GM12878 (cell line): ENCODE data around the gene NPAS3. TPM values are rescaled to one million over a fixed set of nuclear protein-coding genes. Genes with fewer than 3 reads are reported as not detected.

Experiments
- ATAC-seq: fragments of 200-7000 bp; cut with Tn5 transposase; 3 replicates; pipeline ENCODE4 v1.9.1; 2020; ENCODE audit warnings: mild to moderate bottlenecking, moderate library complexity
- BruUV-seq: library from RNA; stranded (reverse); fragments of 400-500 nt; replicated peaks from 2 replicates; lab custom pipeline; 2021; lab: Mats Ljungman, UMichigan
- CTCF ChIA-PET: fragments of 300-600 bp; sonication (Branson Sonifier 250); formaldehyde crosslinking; extraction: SDS; loops from one replicate; lab custom pipeline; 2021; ENCODE audit warnings: inconsistent platforms; lab: Yijun Ruan, JAX
- POLR2A ChIA-PET: fragments of 350-600 bp; formaldehyde crosslinking; extraction: SDS; loops from one replicate; lab custom pipeline; 2021; ENCODE audit warnings: inconsistent platforms; lab: Charles Lee
- RAD21 ChIA-PET: fragments of 300-600 bp; sonication (Branson Sonifier 250); formaldehyde crosslinking; loops from one replicate; lab custom pipeline; 2023; ENCODE audit warnings: antibody characterized with exemption; ENCODE audit not compliant: unreplicated experiment; lab: Charles Lee
- SMC1A ChIA-PET: fragments of 300-600 bp; sonication (Branson Sonifier 250); formaldehyde crosslinking; loops from one replicate; lab custom pipeline; 2023; ENCODE audit not compliant: unreplicated experiment, uncharacterized antibody; lab: Charles Lee
- DNase-seq: peaks from one replicate; pipeline ENCODE4 v3.0.0-alpha.2; 2011; ENCODE audit warnings: low read depth, low spot score
- FAIRE-seq: peaks from 3 replicates; lab custom pipeline; 2011; peaks lifted over from hg19 to GRCh38; lab: Jason Lieb, UNC
- H2AFZ ChIP-seq: 2 replicates; pipeline ENCODE4 v1.6.0; 2011; ENCODE audit warnings: low read depth, low read length, control low read depth; ENCODE audit not compliant: control insufficient read depth
- H3K27ac ChIP-seq: 2 replicates; pipeline ENCODE4 v1.5.1; 2011; ENCODE audit warnings: control low read depth; ENCODE audit not compliant: control insufficient read depth, insufficient read depth
- H3K27me3 ChIP-seq, 2 experiments: replicated peaks in 1 of 2; 2 replicates each; pipeline versions ENCODE4 v1.6.0 to v1.6.1; 2011; ENCODE audit warnings: low read length in 1 of 2; ENCODE audit not compliant: control insufficient read depth in 2 of 2, insufficient read depth in 2 of 2
- H3K36me3 ChIP-seq, 2 experiments: 2 replicates each; pipeline ENCODE4 v1.5.1; 2011; ENCODE audit warnings: low read length in 1 of 2; ENCODE audit not compliant: control insufficient read depth in 2 of 2, insufficient read depth in 2 of 2
- H3K4me1 ChIP-seq: 2 replicates; pipeline ENCODE4 v1.6.1; 2011; ENCODE audit warnings: mild to moderate bottlenecking, low read length, moderate library complexity, mixed read lengths; ENCODE audit not compliant: control insufficient read depth, insufficient read depth
- H3K4me2 ChIP-seq: 2 replicates; pipeline ENCODE4 v1.6.0; 2011; ENCODE audit warnings: control low read depth; ENCODE audit not compliant: control insufficient read depth, insufficient read depth
- H3K4me3 ChIP-seq: fragments of 200-600 bp; sonication (generic); 2 replicates; pipeline ENCODE4 v1.5.1; 2016
- H3K79me2 ChIP-seq: 2 replicates; pipeline ENCODE4 v1.6.0; 2011; ENCODE audit warnings: low read length; ENCODE audit not compliant: control insufficient read depth, insufficient read depth
- H3K9ac ChIP-seq: 2 replicates; pipeline ENCODE4 v1.8.0; 2011; ENCODE audit warnings: low read length, control low read depth, mixed read lengths; ENCODE audit not compliant: control insufficient read depth, insufficient read depth
- H3K9me3 ChIP-seq: replicated peaks from 3 replicates; pipeline ENCODE4 v1.5.1; 2011; ENCODE audit warnings: mild to moderate bottlenecking, low read length; ENCODE audit not compliant: control insufficient read depth, insufficient read depth
- H4K20me1 ChIP-seq: 2 replicates; pipeline ENCODE4 v1.6.0; 2011; ENCODE audit not compliant: control insufficient read depth, insufficient read depth
- BACH1 ChIP-seq: fragments of 450-650 bp; IDR thresholded peaks from 2 replicates; pipeline ENCODE4 v1.6.1; 2017; ENCODE audit warnings: mild to moderate bottlenecking, borderline replicate concordance
- CBX3 ChIP-seq: fragments of 200-600 bp; sonication (generic); IDR thresholded peaks from 2 replicates; pipeline ENCODE4 v1.6.1; 2016; ENCODE audit warnings: low read depth, borderline replicate concordance
- CHD1 ChIP-seq: IDR thresholded peaks from 2 replicates; pipeline ENCODE4 v1.6.1; 2012; ENCODE audit warnings: low read depth, low read length, improper control_type of control experiment
- CHD2 ChIP-seq: IDR thresholded peaks from 2 replicates; pipeline ENCODE4 v1.6.1; 2011; ENCODE audit warnings: low read depth, low read length, improper control_type of control experiment, borderline replicate concordance
- CTCF ChIP-seq, 3 experiments: IDR thresholded peaks in 2 of 3; conservative IDR thresholded peaks in 1 of 3; 2 replicates each; pipeline ENCODE4 v1.5.1; 2011; ENCODE audit warnings: low read depth in 3 of 3, low read length in 3 of 3, mild to moderate bottlenecking in 3 of 3, control low read depth in 2 of 3, moderate library complexity in 2 of 3, inconsistent platforms in 1 of 3, mixed read lengths in 1 of 3; ENCODE audit not compliant: control insufficient read depth in 2 of 3, insufficient read depth in 1 of 3; ENCODE audit errors: extremely low read depth in 1 of 3
- E4F1 ChIP-seq: fragments of 450-650 bp; IDR thresholded peaks from 2 replicates; pipeline ENCODE4 v1.6.1; 2018; ENCODE audit warnings: borderline replicate concordance, mild to moderate bottlenecking; ENCODE audit not compliant: partially characterized antibody
- EP300 ChIP-seq, 2 experiments: fragments of 150-350 bp in 1 of 2; IDR thresholded peaks; 2 replicates each; pipeline ENCODE4 v1.6.1; 2011 to 2012; ENCODE audit warnings: low read depth in 2 of 2, low read length in 2 of 2, borderline replicate concordance in 1 of 2, improper control_type of control experiment in 1 of 2, inconsistent platforms in 1 of 2; ENCODE audit not compliant: control insufficient read depth in 1 of 2
- NR2C2 ChIP-seq: IDR thresholded peaks from 2 replicates; pipeline ENCODE4 v1.6.1; 2011; ENCODE audit warnings: borderline replicate concordance, low read depth; ENCODE audit not compliant: control insufficient read depth, insufficient read length
- RUNX3 ChIP-seq: IDR thresholded peaks from 2 replicates; pipeline ENCODE4 v1.6.1; 2012; ENCODE audit warnings: low read length, inconsistent platforms
- SMAD5 ChIP-seq: IDR thresholded peaks from 2 replicates; pipeline ENCODE4 v1.6.1; 2016; ENCODE audit warnings: antibody characterized with exemption, low read depth
- SUPT20H ChIP-seq: IDR thresholded peaks from 2 replicates; pipeline ENCODE4 v1.6.1; 2011; ENCODE audit warnings: low read depth, mild to moderate bottlenecking, low read length, moderate library complexity, borderline replicate concordance; ENCODE audit not compliant: control insufficient read depth
- YY1 ChIP-seq: IDR thresholded peaks from 2 replicates; pipeline ENCODE4 v1.6.1; 2011; ENCODE audit warnings: low read depth, mild to moderate bottlenecking, low read length
- WGBS: methylation state at CpG from one replicate; pipeline ENCODE4 v1.1.6; 2016; ENCODE audit warnings: low lambda C conversion rate; ENCODE audit not compliant: insufficient replicate concordance, insufficient coverage; ENCODE audit errors: missing lambda C conversion rate; 5-methylcytosine and 5-hydroxymethylcytosine counted together
- in situ Hi-C: fragments of 300-500 bp; cut with MboI; formaldehyde crosslinking; loops from 9 replicates; pipeline ENCODE4 v1.14.3; 2018; ENCODE audit warnings: mixed read lengths
- intact Hi-C: fragments of 100-400 bp; cut with micrococcal nuclease; formaldehyde crosslinking; loops from one replicate; pipeline ENCODE4 v1.14.2; 2022; ENCODE audit not compliant: unreplicated experiment
- polyA plus RNA-seq, 11 experiments: library from polyadenylated mRNA; depleted of rRNA in 4 of 11; unstranded in 6 of 11; stranded (reverse) in 5 of 11; fragments of >200 nt; fragmentation: Nextera tagmentation in 4 of 11; fragmentation: Illumina TruSeq in 1 of 11; extraction: Ambion mirVana in 4 of 11; extraction: Trizol in 1 of 11; gene quantifications; 1 replicate in 1 of 11; 2 replicates in 10 of 11; pipeline versions ENCODE4 v1.2.1 to v1.2.3, GENCODE V29; 2011 to 2016; ENCODE audit warnings: inconsistent platforms in 2 of 11, missing spikeins in 2 of 11, low read depth in 1 of 11
- total RNA-seq, 4 experiments: library from RNA; depleted of rRNA in 3 of 4; stranded (reverse); fragments of >200 nt in 3 of 4; fragmentation: Illumina TruSeq in 1 of 4; extraction: Trizol in 1 of 4; gene quantifications; 2 replicates each; pipeline versions ENCODE4 v1.2.1 to v1.2.3, GENCODE V29; 2013 to 2021

The NPAS3 gene
- total and polyA plus RNA-seq, 10 of the 15 experiments (the other 5 are each of a cell fraction or from before 2014, with no cell fraction given), result under 0.01 to 2.7 (median 0.03) TPM; not detected in 6

- H2AFZ ChIP-seq, result no peak overlapping the region
- H3K4me3 ChIP-seq, result no peak overlapping the region
- FAIRE-seq (no peak), ATAC-seq (no peak), DNase-seq (no peak)
- no peaks in the 10 kb centered on the region for H3K36me3 ChIP-seq
- no peak for TF ChIP-seq NR2C2
- ChIA-PET RAD21 (no interaction called here), POLR2A (no interaction called here), CTCF (interaction anchor here (1.0 kb wide), 1 partner anchor 286 kb away, joined by 4 read pairs; no protein-coding TSS in a partner anchor), SMC1A (interaction anchor here (0.7 kb wide), 1 partner anchor 54 kb away, joined by 3 read pairs; no protein-coding TSS in a partner anchor)
- no peaks in the 10 kb centered on the region for H3K79me2 ChIP-seq
- BruUV-seq, result no TSS peak
- H3K4me2 ChIP-seq, result no peak overlapping the region
- no peaks in the 10 kb centered on the region for H4K20me1 ChIP-seq
- H3K9me3 ChIP-seq, result no peaks in the 10 kb centered on the region
- no peak overlapping the region for H3K27ac ChIP-seq
- in situ Hi-C loops, result no loop called here
- H3K4me1 ChIP-seq, result no peaks in the 10 kb centered on the region
- intact Hi-C loops, result no loop called here
- WGBS, result 32% methylated on average over 6 of the region's 7 CpGs
- peaks cover 0 to 3% of the 10 kb centered on the region in 2 experiments; a peak in 1 of 4 replicates for H3K27me3 ChIP-seq
- H3K9ac ChIP-seq, result no peak overlapping the region
These were observed 873.5 kb downstream of the NPAS3 start for GRCh38 chr14:33812181-33812580.

GRCh38 chr14:33812601-33813000 lies 873.9 kb downstream of the NPAS3 start:
- H3K27me3 ChIP-seq, result peaks cover 0 to 3% of the 10 kb centered on the region in 2 experiments; a peak in 1 of 4 replicates
- CTCF ChIA-PET, result interaction anchor here (1.0 kb wide), 2 partner anchors 28 to 286 kb away, joined by 3 to 4 read pairs; no protein-coding TSS in a partner anchor
- FAIRE-seq, result no peak
- TF ChIP-seq RUNX3 (no peak), CTCF (IDR thresholded peaks at IDR 0.05 in 2 of 3, conservative IDR thresholded peaks at IDR 0.05 in 1 of 3; ENCODE audit: control insufficient read depth in 2 of 3, extremely low read depth in 1 of 3, insufficient read depth in 1 of 3, low read depth in 3 of 3, low read length in 3 of 3) (no peak), YY1 (no peak), EP300 (IDR thresholded peaks at IDR 0.05; ENCODE audit: borderline replicate concordance in 1 of 2, control insufficient read depth in 1 of 2, low read depth in 2 of 2, low read length in 2 of 2) (no peak), SMAD5 (no peak), CHD2 (no peak), CHD1 (no peak), CBX3 (no peak), BACH1 (no peak), E4F1 (no peak), SUPT20H (no peak)

More at GRCh38 chr14:33812601-33813000, 873.9 kb downstream of the NPAS3 start:
- WGBS, result 0% methylated on average over 2 of the region's 2 CpGs
- H3K4me2 ChIP-seq, result no peak overlapping the region
- POLR2A ChIA-PET, result no interaction called here
- RAD21 ChIA-PET, result no interaction called here
- in situ Hi-C loops (no loop called here), intact Hi-C loops (no loop called here)
- no peak overlapping the region for H3K27ac ChIP-seq
- no peaks in the 10 kb centered on the region for H3K4me1 ChIP-seq
- no peaks in the 10 kb centered on the region for H4K20me1 ChIP-seq
- no TSS peak for BruUV-seq
- H2AFZ ChIP-seq, result no peak overlapping the region
- H3K9me3 ChIP-seq, result no peaks in the 10 kb centered on the region
- no peak overlapping the region for H3K4me3 ChIP-seq
- H3K9ac ChIP-seq, result no peak overlapping the region
- DNase-seq (no peak), ATAC-seq (no peak)
- no peaks in the 10 kb centered on the region for H3K36me3 ChIP-seq
- no peaks in the 10 kb centered on the region for H3K79me2 ChIP-seq
- SMC1A ChIA-PET, result interaction anchor here (0.7 kb wide), 1 partner anchor 54 kb away, joined by 3 read pairs; no protein-coding TSS in a partner anchor
